K562 (cell line): ENCODE data around the gene RAB24. TPM values are rescaled to one million over a fixed set of nuclear protein-coding genes. Genes with fewer than 3 reads are reported as not detected.
A peak's percentile ranks its signal among the peaks of the same experiment; 100 is the strongest.

Experiments
- BRCA1 ChIP-seq, 2 experiments: fragments of 450-650 bp in 1 of 2; sonication (generic) in 1 of 2; formaldehyde crosslinking in 1 of 2; IDR thresholded peaks; 2 replicates each; pipeline versions ENCODE4 v1.5.0 to v1.6.1; 2017 to 2020; ENCODE audit warnings: mild to moderate bottlenecking in 1 of 2, missing genetic modification reagents in 1 of 2
- CTBP1 ChIP-seq: fragments of 450-650 bp; IDR thresholded peaks from 2 replicates; pipeline ENCODE4 v1.6.1; 2016; ENCODE audit warnings: borderline replicate concordance
- E2F1 ChIP-seq: sonication (generic); formaldehyde crosslinking; IDR thresholded peaks from 2 replicates; pipeline ENCODE4 v1.8.1; 2023; ENCODE audit warnings: mild to moderate bottlenecking, missing genetic modification reagents, moderate library complexity
- EHMT2 ChIP-seq: fragments of 450-650 bp; IDR thresholded peaks from 2 replicates; pipeline ENCODE4 v1.6.1; 2018; ENCODE audit warnings: antibody characterized with exemption
- GTF2A2 ChIP-seq: IDR thresholded peaks from 2 replicates; pipeline ENCODE4 v1.6.1; 2016; ENCODE audit warnings: mild to moderate bottlenecking, missing genetic modification characterization, missing compliant biosample characterization
- HDAC2 ChIP-seq: fragments of 450-650 bp; IDR thresholded peaks from 2 replicates; pipeline ENCODE4 v1.6.1; 2016; ENCODE audit warnings: mild to moderate bottlenecking
- HOMEZ ChIP-seq: fragments of 250-450 bp; sonication (Bioruptor Pico); IDR thresholded peaks from 2 replicates; pipeline ENCODE4 v1.4.0; 2020; ENCODE audit warnings: mild to moderate bottlenecking, moderate library complexity
- NFE2 ChIP-seq: IDR thresholded peaks from 2 replicates; pipeline ENCODE4 v1.6.1; 2014; ENCODE audit warnings: antibody characterized with exemption, low read depth
- NKRF ChIP-seq: fragments of 450-650 bp; IDR thresholded peaks from 2 replicates; pipeline ENCODE4 v1.6.1; 2016; ENCODE audit warnings: borderline replicate concordance
- RBM14 ChIP-seq: fragments of 200-400 bp; formaldehyde crosslinking; IDR thresholded peaks from 2 replicates; pipeline ENCODE4 v1.6.1; 2018; ENCODE audit warnings: low read depth, mild to moderate bottlenecking, low read length, moderate library complexity, borderline replicate concordance; ENCODE audit not compliant: insufficient read depth
- RCOR1 ChIP-seq, 2 experiments: IDR thresholded peaks; 2 replicates each; pipeline ENCODE4 v1.6.1; 2012; ENCODE audit warnings: low read depth in 2 of 2, low read length in 2 of 2, borderline replicate concordance in 1 of 2, improper control_type of control experiment in 1 of 2
- SAFB ChIP-seq: fragments of 200-400 bp; formaldehyde crosslinking; IDR thresholded peaks from 2 replicates; pipeline ENCODE4 v1.6.1; 2017; ENCODE audit warnings: low read depth, low read length, borderline replicate concordance
- SMC3 ChIP-seq: conservative IDR thresholded peaks from 2 replicates; pipeline ENCODE4 v1.6.1; 2011; ENCODE audit warnings: low read depth, low read length, improper control_type of control experiment; ENCODE audit not compliant: insufficient read depth
- SP1 ChIP-seq: sonication (generic); formaldehyde crosslinking; IDR thresholded peaks from 2 replicates; pipeline ENCODE4 v1.8.1; 2022; ENCODE audit warnings: mild to moderate bottlenecking, missing genetic modification reagents
- SP2 ChIP-seq: IDR thresholded peaks from 2 replicates; pipeline ENCODE4 v1.6.1; 2011; ENCODE audit warnings: mild to moderate bottlenecking, low read depth, low read length, moderate library complexity; ENCODE audit not compliant: poor library complexity, severe bottlenecking; ENCODE audit errors: extremely low read depth
- TRIM28 ChIP-seq: fragments of 450-650 bp; IDR thresholded peaks from 2 replicates; pipeline ENCODE4 v1.6.1; 2017
- ZFX ChIP-seq: sonication (generic); formaldehyde crosslinking; IDR thresholded peaks from 2 replicates; pipeline ENCODE4 v1.8.0; 2022; ENCODE audit warnings: mild to moderate bottlenecking, missing genetic modification reagents, moderate library complexity
- ZNF217 ChIP-seq: sonication (generic); formaldehyde crosslinking; IDR thresholded peaks from 2 replicates; pipeline ENCODE4 v1.8.0; 2022; ENCODE audit warnings: mild to moderate bottlenecking, missing genetic modification reagents
- ZNF239 ChIP-seq: fragments of 250-450 bp; sonication (Bioruptor Pico); IDR thresholded peaks from 2 replicates; pipeline ENCODE4 v1.4.0; 2020; ENCODE audit warnings: mild to moderate bottlenecking
- ZNF584 ChIP-seq: fragments of 200-800 bp; sonication (Bioruptor generic); IDR thresholded peaks from 2 replicates; pipeline ENCODE4 v1.6.1; 2016; ENCODE audit warnings: low read depth, mild to moderate bottlenecking, missing genetic modification characterization, missing compliant biosample characterization
- ZNF696 ChIP-seq: fragments of 250-450 bp; sonication (Bioruptor Pico); conservative IDR thresholded peaks from 2 replicates; pipeline ENCODE4 v1.4.0; 2020; ENCODE audit warnings: mild to moderate bottlenecking, moderate library complexity
- ZNF766 ChIP-seq: fragments of 200-800 bp; sonication (Bioruptor generic); conservative IDR thresholded peaks from 2 replicates; pipeline ENCODE4 v1.6.1; 2016; ENCODE audit warnings: missing genetic modification characterization, missing compliant biosample characterization
- polyA plus RNA-seq, 8 experiments: library from polyadenylated mRNA; depleted of rRNA in 4 of 8; stranded (reverse) in 5 of 8; unstranded in 3 of 8; fragments of >200 nt; fragmentation: Nextera tagmentation in 2 of 8; fragmentation: Illumina TruSeq in 1 of 8; extraction: Ambion mirVana in 2 of 8; extraction: Trizol in 1 of 8; gene quantifications; 2 replicates each; pipeline versions ENCODE4 v1.2.1 to v1.2.3, GENCODE V29; 2011 to 2014; ENCODE audit warnings: inconsistent platforms in 1 of 8, missing spikeins in 1 of 8
- total RNA-seq, 7 experiments: library from RNA; depleted of rRNA in 6 of 7; stranded (reverse); fragments of >200 nt in 6 of 7; fragmentation: Illumina TruSeq in 2 of 7; extraction: Trizol in 2 of 7; gene quantifications; 2 replicates each; pipeline versions ENCODE4 v1.2.1 to v1.2.3, GENCODE V29; 2011 to 2021; ENCODE audit warnings: low replicate concordance in 1 of 7

Gene RAB24
- total and polyA plus RNA-seq, 9 of the 15 experiments (the other 6 are each of a cell fraction or from before 2014, with no cell fraction given): 13.9 to 107 (median 34.8) TPM

- peak; percentile 56; the same call in 1 of the 2 replicates for TF ChIP-seq CTBP1
- TF ChIP-seq NFE2: peak; percentile 42; the same call in 1 of the 2 replicates
- peak; percentile 21; the same call in 1 of the 2 replicates for TF ChIP-seq SP1 (CRISPR knock-in tag)
- TF ChIP-seq ZNF584: no peak
- no peak for TF ChIP-seq BRCA1 (IDR thresholded peaks at IDR 0.05)
- TF ChIP-seq BRCA1 (CRISPR knock-in tag; IDR thresholded peaks at IDR 0.05): no peak
- TF ChIP-seq SP2: no peak
- no peak for TF ChIP-seq RBM14
- TF ChIP-seq HDAC2: 0 out of 2 replicates have a peak, but pooled peaks have one; percentile 34
- TF ChIP-seq NKRF: no peak
- peak; percentile 69 for TF ChIP-seq SMC3
- no peak for TF ChIP-seq ZNF696 (CRISPR knock-in tag)
- no peak for TF ChIP-seq E2F1 (CRISPR knock-in tag)
- no peak for TF ChIP-seq ZNF766 (CRISPR knock-in tag)
- no peak for TF ChIP-seq GTF2A2 (tag)
- peak in 1 of 2 experiments; percentile 51; a peak in 1 of 4 replicates for TF ChIP-seq RCOR1 (IDR thresholded peaks at IDR 0.05; ENCODE audit: borderline replicate concordance in 1 of 2, low read depth in 2 of 2, low read length in 2 of 2)
- no peak for TF ChIP-seq ZFX (CRISPR knock-in tag)
- no peak for TF ChIP-seq ZNF217 (CRISPR knock-in tag)
- TF ChIP-seq TRIM28: no peak
- no peak for TF ChIP-seq SAFB
- no peak for TF ChIP-seq HOMEZ (CRISPR knock-in tag)
- TF ChIP-seq ZNF239 (CRISPR knock-in tag): no peak
- no peak for TF ChIP-seq EHMT2
These were observed 6.1 kb upstream of the RAB24 start (continued) for GRCh38 chr5:177309351-177310191.
